ENCODE data around the gene S100A7A. TPM values are rescaled to one million over a fixed set of nuclear protein-coding genes. Genes with fewer than 3 reads are reported as not detected.

Gene S100A7A
- polyA plus RNA-seq, 1 of the 3 experiments (the other 2 are of a cell fraction) = not detected

- no peak for DNase-seq
- Histone ChIP-seq H3K4me3 (ENCODE audit: low read depth in 2 of 2, low read length in 1 of 2) (no peak overlapping the region), H3K9ac (no peak overlapping the region), H3K4me2 (no peak overlapping the region), H2AFZ (ENCODE audit: low read depth) (no peak overlapping the region), H3K79me2 (ENCODE audit: insufficient read depth) (no peaks in the 10 kb centered on the region), H3K9me2 (no peaks in the 10 kb centered on the region), H3K27me3 (ENCODE audit: insufficient read depth) (peaks cover 12% of the 10 kb centered on the region; the same call in 1 of the 2 replicates), H3K36me3 (replicated peaks in 1 of 2; ENCODE audit: control insufficient read depth in 1 of 2, insufficient read depth in 2 of 2, low read length in 1 of 2) (no peaks in the 10 kb centered on the region), H3F3A (replicated peaks; ENCODE audit: insufficient read depth) (no peaks in the 10 kb centered on the region), H4K20me1 (ENCODE audit: insufficient read depth) (no peaks in the 10 kb centered on the region), H3K27ac (ENCODE audit: low read depth in 2 of 2, low read length in 1 of 2) (no peak overlapping the region), H3K9me3 (no peaks in the 10 kb centered on the region), H3K4me1 (ENCODE audit: control insufficient read depth in 1 of 2, insufficient read depth in 2 of 2, low read depth in 1 of 2, low read length in 1 of 2) (no peaks in the 10 kb centered on the region)
- WGBS (ENCODE audit: low lambda C conversion rate) = 13% methylated on average over 2 of the region's 3 CpGs
- ChIA-PET POLR2A (no interaction called here), CTCF (interaction anchor here (2.3 kb wide), 1 partner anchor 64 kb away, joined by 10 read pairs; no protein-coding TSS in a partner anchor)
- TF ChIP-seq TAF1 (IDR thresholded peaks at IDR 0.05; ENCODE audit: borderline replicate concordance, low read depth, low read length) (no peak), RCOR1 (IDR thresholded peaks at IDR 0.05; ENCODE audit: low read length) (no peak), SMC3 (IDR thresholded peaks at IDR 0.05; ENCODE audit: low read depth, low read length) (no peak), RFX5 (IDR thresholded peaks at IDR 0.05; ENCODE audit: low read length) (no peak), JUND (IDR thresholded peaks at IDR 0.05) (no peak), YY1 (IDR thresholded peaks at IDR 0.05; ENCODE audit: low read depth) (no peak), EZH2phosphoT487 (IDR thresholded peaks at IDR 0.05; ENCODE audit: borderline replicate concordance, low read depth) (no peak), FOXJ3 (CRISPR knock-in tag; IDR thresholded peaks at IDR 0.05) (no peak), PBX3 (IDR thresholded peaks at IDR 0.05) (no peak), CHD2 (IDR thresholded peaks at IDR 0.05; ENCODE audit: low read length, partially characterized antibody) (no peak), RXRA (IDR thresholded peaks at IDR 0.05; ENCODE audit: borderline replicate concordance, low read depth) (no peak)
- TF ChIP-seq, protein P1, sequence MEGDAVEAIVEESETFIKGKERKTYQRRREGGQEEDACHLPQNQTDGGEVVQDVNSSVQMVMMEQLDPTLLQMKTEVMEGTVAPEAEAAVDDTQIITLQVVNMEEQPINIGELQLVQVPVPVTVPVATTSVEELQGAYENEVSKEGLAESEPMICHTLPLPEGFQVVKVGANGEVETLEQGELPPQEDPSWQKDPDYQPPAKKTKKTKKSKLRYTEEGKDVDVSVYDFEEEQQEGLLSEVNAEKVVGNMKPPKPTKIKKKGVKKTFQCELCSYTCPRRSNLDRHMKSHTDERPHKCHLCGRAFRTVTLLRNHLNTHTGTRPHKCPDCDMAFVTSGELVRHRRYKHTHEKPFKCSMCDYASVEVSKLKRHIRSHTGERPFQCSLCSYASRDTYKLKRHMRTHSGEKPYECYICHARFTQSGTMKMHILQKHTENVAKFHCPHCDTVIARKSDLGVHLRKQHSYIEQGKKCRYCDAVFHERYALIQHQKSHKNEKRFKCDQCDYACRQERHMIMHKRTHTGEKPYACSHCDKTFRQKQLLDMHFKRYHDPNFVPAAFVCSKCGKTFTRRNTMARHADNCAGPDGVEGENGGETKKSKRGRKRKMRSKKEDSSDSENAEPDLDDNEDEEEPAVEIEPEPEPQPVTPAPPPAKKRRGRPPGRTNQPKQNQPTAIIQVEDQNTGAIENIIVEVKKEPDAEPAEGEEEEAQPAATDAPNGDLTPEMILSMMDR (IDR thresholded peaks at IDR 0.05) = no peak
Measured at GRCh38 chr1:153430561-153430960, 14.2 kb downstream of the S100A7A start.

- POLR2A ChIA-PET = no interaction called here
- no peak for TF ChIP-seq TEAD4 (IDR thresholded peaks at IDR 0.05; ENCODE audit: borderline replicate concordance, insufficient read depth)
- no peak for TF ChIP-seq NRF1 (IDR thresholded peaks at IDR 0.05; ENCODE audit: low read depth, low read length)
- no peak for TF ChIP-seq RFX5 (IDR thresholded peaks at IDR 0.05; ENCODE audit: low read length)
- TF ChIP-seq ELF1 (IDR thresholded peaks at IDR 0.05) = no peak
- TF ChIP-seq IRF3 (IDR thresholded peaks at IDR 0.05; ENCODE audit: low read depth, low read length) = no peak
- no peak for TF ChIP-seq USF1 (IDR thresholded peaks at IDR 0.05; ENCODE audit: borderline replicate concordance, low read depth)
- TF ChIP-seq RCOR1 (IDR thresholded peaks at IDR 0.05; ENCODE audit: low read length) = no peak
- no peak for DNase-seq
- H3K9me2 ChIP-seq = no peaks in the 10 kb centered on the region
- 34% methylated on average over 17 of the region's 17 CpGs for WGBS (ENCODE audit: low lambda C conversion rate)
- no peaks in the 10 kb centered on the region for H3K79me2 ChIP-seq (ENCODE audit: insufficient read depth)
- H3K36me3 ChIP-seq (replicated peaks in 1 of 2; ENCODE audit: control insufficient read depth in 1 of 2, insufficient read depth in 2 of 2, low read length in 1 of 2) = no peaks in the 10 kb centered on the region
- H3F3A ChIP-seq (replicated peaks; ENCODE audit: insufficient read depth) = no peaks in the 10 kb centered on the region
- peaks cover 12% of the 10 kb centered on the region; the same call in 1 of the 2 replicates for H3K27me3 ChIP-seq (ENCODE audit: insufficient read depth)
- no peak overlapping the region for H3K4me3 ChIP-seq (ENCODE audit: low read depth in 2 of 2, low read length in 1 of 2)
- H3K9me3 ChIP-seq = no peaks in the 10 kb centered on the region
- no peak overlapping the region for H3K9ac ChIP-seq
- no peaks in the 10 kb centered on the region for H3K4me1 ChIP-seq (ENCODE audit: control insufficient read depth in 1 of 2, insufficient read depth in 2 of 2, low read depth in 1 of 2, low read length in 1 of 2)
- no peak overlapping the region for H3K4me2 ChIP-seq
- H2AFZ ChIP-seq (ENCODE audit: low read depth) = no peak overlapping the region
- H3K27ac ChIP-seq (ENCODE audit: low read depth in 2 of 2, low read length in 1 of 2) = no peak overlapping the region
- CTCF ChIA-PET = no interaction called here
- no peaks in the 10 kb centered on the region for H4K20me1 ChIP-seq (ENCODE audit: insufficient read depth)
Measured at GRCh38 chr1:153431002-153431401, 14.7 kb downstream of the S100A7A start.
